MM.1S (cell line): ENCODE data around the gene DCUN1D1.

Experiments used
- DNase-seq: peaks from one replicate; pipeline ENCODE4 v3.0.0-alpha.2; 2015
- H2AFZ ChIP-seq: fragments of 300-600 bp; sonication (generic); 2 replicates; pipeline ENCODE4 v1.6.0; 2016; ENCODE audit warnings: antibody characterized with exemption, low read length
- H3F3A ChIP-seq: fragments of 300-600 bp; sonication (generic); 2 replicates; pipeline ENCODE4 v1.6.1; 2016; ENCODE audit warnings: mild to moderate bottlenecking, antibody characterized with exemption, low read length, moderate library complexity, mixed read lengths; ENCODE audit not compliant: insufficient read depth
- H3K27ac ChIP-seq: fragments of 300-600 bp; sonication (generic); 2 replicates; pipeline ENCODE4 v1.5.1; 2016; ENCODE audit warnings: mild to moderate bottlenecking, low read length
- H3K27me3 ChIP-seq: fragments of 300-600 bp; sonication (generic); replicated peaks from 2 replicates; pipeline ENCODE4 v1.6.0; 2016; ENCODE audit warnings: low read length; ENCODE audit not compliant: insufficient read depth
- H3K36me3 ChIP-seq: fragments of 300-600 bp; sonication (generic); replicated peaks from 2 replicates; pipeline ENCODE4 v1.6.1; 2016; ENCODE audit warnings: mild to moderate bottlenecking, low read length, mixed read lengths; ENCODE audit not compliant: insufficient read depth
- H3K4me1 ChIP-seq: fragments of 300-600 bp; sonication (generic); 2 replicates; pipeline ENCODE4 v1.6.1; 2016; ENCODE audit warnings: low read length, mixed read lengths
- H3K4me2 ChIP-seq: fragments of 300-600 bp; sonication (generic); 2 replicates; pipeline ENCODE4 v1.6.0; 2016; ENCODE audit warnings: low read depth, low read length
- H3K4me3 ChIP-seq: fragments of 300-600 bp; sonication (generic); 2 replicates; pipeline ENCODE4 v1.5.1; 2016; ENCODE audit warnings: low read length, mixed read lengths
- H3K79me2 ChIP-seq: fragments of 300-600 bp; sonication (generic); 2 replicates; pipeline ENCODE4 v1.6.1; 2016; ENCODE audit warnings: mixed run types, low read length, mixed read lengths
- H3K9ac ChIP-seq: fragments of 300-600 bp; sonication (generic); 2 replicates; pipeline ENCODE4 v1.6.1; 2016; ENCODE audit warnings: low read length, mixed read lengths
- H3K9me2 ChIP-seq: fragments of 300-600 bp; sonication (generic); replicated peaks from 2 replicates; pipeline ENCODE4 v1.6.1; 2016; ENCODE audit warnings: mild to moderate bottlenecking, low read length, mixed read lengths; ENCODE audit not compliant: insufficient read depth
- H3K9me3 ChIP-seq: fragments of 300-600 bp; sonication (generic); replicated peaks from 2 replicates; pipeline ENCODE4 v1.6.1; 2016; ENCODE audit warnings: mild to moderate bottlenecking, low read length, mixed read lengths; ENCODE audit not compliant: insufficient read depth
- H4K20me1 ChIP-seq: fragments of 300-600 bp; sonication (generic); 2 replicates; pipeline ENCODE4 v1.6.1; 2016; ENCODE audit warnings: mild to moderate bottlenecking, low read length, moderate library complexity, mixed read lengths; ENCODE audit not compliant: insufficient read depth
- CTCF ChIP-seq: fragments of 300-600 bp; sonication (generic); IDR thresholded peaks from 2 replicates; pipeline ENCODE4 v1.5.1; 2016; ENCODE audit warnings: antibody characterized with exemption, low read length, mixed read lengths
- EZH2 ChIP-seq: fragments of 300-600 bp; sonication (generic); optimal IDR thresholded peaks from 2 replicates; pipeline ENCODE3; 2017; ENCODE audit warnings: low read depth, mild to moderate bottlenecking, antibody characterized with exemption, low read length, mixed read lengths
- EZH2phosphoT487 ChIP-seq: fragments of 300-600 bp; sonication (generic); IDR thresholded peaks from 2 replicates; pipeline ENCODE4 v1.6.1; 2018; ENCODE audit warnings: antibody characterized with exemption, low read length

Gene DCUN1D1

DNA sequence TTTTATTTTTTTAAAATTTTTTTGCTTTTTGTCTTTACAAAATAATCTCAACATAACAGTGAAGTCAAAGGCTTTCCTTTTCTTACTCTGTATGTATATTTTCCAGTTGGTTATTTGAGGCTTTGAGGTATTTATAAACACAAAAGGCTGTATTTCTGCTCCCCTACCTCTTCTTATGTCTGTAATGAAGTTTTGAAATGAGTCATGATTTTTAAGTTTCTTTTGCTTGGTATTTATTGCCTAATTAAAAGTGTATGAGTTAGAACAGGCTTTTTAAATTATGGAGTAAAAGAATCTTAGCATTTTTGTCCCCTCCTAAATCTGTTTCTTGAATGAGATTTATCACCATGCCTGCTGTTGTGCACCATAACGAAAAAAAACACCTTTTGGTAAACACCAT is 66.0 kb downstream of the DCUN1D1 start:
- Histone ChIP-seq H3F3A (peaks cover 14% of the 10 kb centered on the region), H3K27me3 (no peaks in the 10 kb centered on the region), H3K9ac (no peak overlapping the region), H2AFZ (no peak overlapping the region), H3K4me2 (no peak overlapping the region), H3K36me3 (0 out of 2 replicates have a peak, but pooled peaks cover 4% of the 10 kb centered on the region), H3K9me2 (no peaks in the 10 kb centered on the region), H3K4me3 (no peak overlapping the region), H4K20me1 (no peaks in the 10 kb centered on the region), H3K27ac (no peak overlapping the region), H3K9me3 (no peaks in the 10 kb centered on the region), H3K79me2 (no peaks in the 10 kb centered on the region), H3K4me1 (peaks cover 12% of the 10 kb centered on the region)
- DNase-seq: no peak
- TF ChIP-seq EZH2 (no peak), CTCF (no peak), EZH2phosphoT487 (no peak)

DNA sequence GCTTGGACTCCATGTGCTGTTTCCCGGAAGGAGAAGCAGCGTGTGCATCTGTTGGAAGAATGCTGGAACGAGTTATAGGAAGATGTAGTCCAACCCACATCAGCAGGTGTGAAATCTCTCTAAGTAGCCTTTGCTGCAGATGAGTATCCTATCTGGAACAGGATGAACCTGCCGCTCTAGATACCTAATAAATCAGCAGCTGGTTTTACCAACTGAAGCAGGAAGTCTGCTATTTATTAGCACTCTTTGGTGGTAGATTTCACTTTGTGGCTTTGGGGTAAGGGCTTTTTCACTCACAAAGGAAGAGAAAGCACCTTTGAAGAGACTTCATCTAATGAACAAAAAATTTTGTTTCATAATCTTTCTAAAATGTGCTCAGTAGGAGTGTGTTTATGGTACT is 66.4 kb downstream of the DCUN1D1 start:
- Histone ChIP-seq H3K4me1 (peaks cover 12% of the 10 kb centered on the region), H2AFZ (no peak overlapping the region), H3K4me3 (no peak overlapping the region), H3K27me3 (no peaks in the 10 kb centered on the region), H3K9me3 (no peaks in the 10 kb centered on the region), H3K79me2 (no peaks in the 10 kb centered on the region), H3F3A (peaks cover 14% of the 10 kb centered on the region), H3K4me2 (no peak overlapping the region), H3K9me2 (no peaks in the 10 kb centered on the region), H3K36me3 (0 out of 2 replicates have a peak, but pooled peaks cover 4% of the 10 kb centered on the region), H4K20me1 (no peaks in the 10 kb centered on the region), H3K9ac (no peak overlapping the region), H3K27ac (no peak overlapping the region)
- DNase-seq: peak; percentile 85
- TF ChIP-seq EZH2: no peak
- no peak for TF ChIP-seq EZH2phosphoT487

DNA sequence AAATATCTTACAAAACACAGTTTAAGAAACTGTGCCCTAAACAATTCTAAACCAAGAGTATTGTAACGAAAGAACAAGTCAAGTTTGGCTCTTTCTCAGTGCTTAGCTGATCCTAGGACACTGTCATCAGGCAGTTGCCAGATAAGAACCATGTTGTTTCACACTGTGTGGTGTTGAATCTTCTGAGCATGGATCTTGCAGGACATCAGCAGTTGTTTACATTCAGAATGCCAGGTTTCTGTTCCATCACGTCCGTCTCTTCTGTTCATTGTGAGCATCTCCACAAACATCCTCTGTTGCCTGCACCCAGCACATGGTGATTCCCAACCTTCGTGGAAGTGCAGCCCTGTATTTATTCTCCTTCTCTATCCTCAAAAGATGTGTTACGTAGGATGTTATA is 67.9 kb downstream of the DCUN1D1 start:
- TF ChIP-seq EZH2phosphoT487 (no peak), EZH2 (no peak), CTCF (no peak)
- H3K4me1 ChIP-seq: peaks cover 12% of the 10 kb centered on the region
- H4K20me1 ChIP-seq: no peaks in the 10 kb centered on the region
- H3K9me3 ChIP-seq: no peaks in the 10 kb centered on the region
- no peak overlapping the region for H3K27ac ChIP-seq
- H3K27me3 ChIP-seq: no peaks in the 10 kb centered on the region
- H3K9ac ChIP-seq: no peak overlapping the region
- 0 out of 2 replicates have a peak, but pooled peaks cover 7% of the 10 kb centered on the region for H3K36me3 ChIP-seq
- H3K4me3 ChIP-seq: no peak overlapping the region
- no peaks in the 10 kb centered on the region for H3K79me2 ChIP-seq
- no peaks in the 10 kb centered on the region for H3K9me2 ChIP-seq
- H2AFZ ChIP-seq: no peak overlapping the region
- no peak for DNase-seq
- no peak overlapping the region for H3K4me2 ChIP-seq
- H3F3A ChIP-seq: peaks cover 15% of the 10 kb centered on the region

GRCh38 chr3:182911782-182912111 is 68.6 kb downstream of the DCUN1D1 start:
- 0 out of 2 replicates have a peak, but pooled peaks cover 11% of the 10 kb centered on the region for H3K36me3 ChIP-seq
- H3K27me3 ChIP-seq: no peaks in the 10 kb centered on the region
- H3F3A ChIP-seq: peaks cover 20% of the 10 kb centered on the region
- H3K4me3 ChIP-seq: no peak overlapping the region
- H3K79me2 ChIP-seq: no peaks in the 10 kb centered on the region
- no peaks in the 10 kb centered on the region for H3K9me2 ChIP-seq
- no peak overlapping the region for H3K27ac ChIP-seq
- TF ChIP-seq EZH2phosphoT487 (no peak), EZH2 (no peak), CTCF (no peak)
- peaks cover 12% of the 10 kb centered on the region for H3K4me1 ChIP-seq
- H4K20me1 ChIP-seq: no peaks in the 10 kb centered on the region
- no peak overlapping the region for H3K4me2 ChIP-seq
- H3K9me3 ChIP-seq: no peaks in the 10 kb centered on the region
- DNase-seq: no peak
- H3K9ac ChIP-seq: no peak overlapping the region
- no peak overlapping the region for H2AFZ ChIP-seq
